Endothelial cell of umbilical vein (primary cell): ENCODE results near the gene CDC26. TPM values are rescaled to one million over a fixed set of nuclear protein-coding genes. Genes with fewer than 3 reads are reported as not detected.

Experiments
- BruUV-seq: library from RNA; stranded (reverse); fragments of 400-500 nt; replicated peaks from 2 replicates; lab custom pipeline; 2021; lab: Mats Ljungman, UMichigan
- CTCF ChIA-PET: fragments of 300-600, 350-600 bp; sonication (Branson Sonifier 250); formaldehyde crosslinking; loops from one replicate; lab custom pipeline; 2021; ENCODE audit warnings: antibody characterized with exemption, inconsistent platforms; lab: Charles Lee
- POLR2A ChIA-PET: fragments of 300-600, 350-600 bp; sonication (Branson Sonifier 250); formaldehyde crosslinking; loops from one replicate; lab custom pipeline; 2021; ENCODE audit warnings: antibody characterized with exemption, inconsistent platforms; lab: Charles Lee
- DNase-seq: peaks from one replicate; pipeline ENCODE4 v3.0.0-alpha.2; 2011; ENCODE audit warnings: low read depth, low spot score
- FAIRE-seq: peaks from 2 replicates; lab custom pipeline; 2011; peaks lifted over from hg19 to GRCh38; lab: Jason Lieb, UNC
- H2AFZ ChIP-seq: 2 replicates; pipeline ENCODE4 v1.6.0; 2012; ENCODE audit warnings: low read depth, low read length, control low read depth, inconsistent platforms
- H3K27ac ChIP-seq: 2 replicates; pipeline ENCODE4 v1.5.1; 2011; ENCODE audit warnings: low read depth, mild to moderate bottlenecking, control low read depth, low read length, moderate library complexity; ENCODE audit not compliant: insufficient read depth
- H3K27me3 ChIP-seq, 2 experiments: 2 replicates each; pipeline versions ENCODE4 v1.6.0 to v1.6.1; 2011; ENCODE audit warnings: low read length in 2 of 2, mixed read lengths in 1 of 2; ENCODE audit not compliant: control insufficient read depth in 2 of 2, insufficient read depth in 2 of 2
- H3K36me3 ChIP-seq, 2 experiments: 2 replicates in 1 of 2; 3 replicates in 1 of 2; pipeline ENCODE4 v1.5.1; 2011; ENCODE audit warnings: low read length in 2 of 2, mild to moderate bottlenecking in 1 of 2, moderate library complexity in 1 of 2; ENCODE audit not compliant: control insufficient read depth in 2 of 2, insufficient read depth in 2 of 2; ENCODE audit errors: extremely low read depth in 1 of 2
- H3K4me1 ChIP-seq: 3 replicates; pipeline ENCODE4 v1.5.1; 2011; ENCODE audit warnings: mild to moderate bottlenecking, low read length; ENCODE audit not compliant: control insufficient read depth, insufficient read depth; ENCODE audit errors: extremely low read depth
- H3K4me2 ChIP-seq: 2 replicates; pipeline ENCODE4 v1.6.1; 2011; ENCODE audit warnings: low read length, control low read depth, mixed read lengths; ENCODE audit not compliant: insufficient read depth
- H3K4me3 ChIP-seq, 3 experiments: fragments of 200-600 bp in 1 of 3; sonication (generic), shearing (Covaris generic) in 1 of 3; replicated peaks in 1 of 3; 2 replicates each; pipeline ENCODE4 v1.5.1; 2011 to 2016; ENCODE audit warnings: control low read depth in 3 of 3, low read length in 3 of 3, mild to moderate bottlenecking in 2 of 3, inconsistent platforms in 1 of 3, low read depth in 1 of 3, moderate library complexity in 1 of 3; ENCODE audit not compliant: insufficient read depth in 1 of 3
- H3K79me2 ChIP-seq: 2 replicates; pipeline ENCODE4 v1.6.0; 2012; ENCODE audit warnings: low read length, inconsistent platforms; ENCODE audit not compliant: control insufficient read depth, insufficient read depth
- H3K9ac ChIP-seq: replicated peaks from 2 replicates; pipeline ENCODE3; 2011; ENCODE audit warnings: low read length, control low read depth; ENCODE audit not compliant: insufficient read depth; ENCODE audit errors: extremely low read depth
- H3K9me1 ChIP-seq: replicated peaks from 3 replicates; pipeline ENCODE4 v1.6.0; 2011; ENCODE audit warnings: mild to moderate bottlenecking, low read length; ENCODE audit not compliant: control insufficient read depth, insufficient read depth; ENCODE audit errors: extremely low read depth
- H3K9me3 ChIP-seq: replicated peaks from 2 replicates; pipeline ENCODE4 v1.5.1; 2012; ENCODE audit warnings: low read length, inconsistent platforms; ENCODE audit not compliant: control insufficient read depth, insufficient read depth
- H4K20me1 ChIP-seq: replicated peaks from 2 replicates; pipeline ENCODE3; 2011; ENCODE audit warnings: mild to moderate bottlenecking, low read length; ENCODE audit not compliant: control insufficient read depth, insufficient read depth; ENCODE audit errors: extremely low read depth
- CTCF ChIP-seq, 2 donors: IDR thresholded peaks; 1 replicate in 1 of 2; 2 replicates in 1 of 2; pipeline ENCODE4 v1.5.1; 2011; ENCODE audit warnings: low read length in 2 of 2, mild to moderate bottlenecking in 2 of 2, moderate library complexity in 2 of 2, control low read depth in 1 of 2, inconsistent platforms in 1 of 2, low read depth in 1 of 2; ENCODE audit not compliant: insufficient read depth in 1 of 2; ENCODE audit errors: extremely low read depth in 1 of 2
- EZH2 ChIP-seq: IDR thresholded peaks from 2 replicates; pipeline ENCODE4 v1.6.1; 2012; ENCODE audit warnings: borderline replicate concordance, low read depth, mild to moderate bottlenecking, moderate library complexity, low read length, inconsistent platforms; ENCODE audit not compliant: severe bottlenecking
- JUN ChIP-seq: IDR thresholded peaks from 2 replicates; pipeline ENCODE4 v1.6.1; 2011; ENCODE audit warnings: borderline replicate concordance, low read depth; ENCODE audit not compliant: insufficient read length, insufficient read depth
- POLR2A ChIP-seq: IDR thresholded peaks from 2 replicates; pipeline ENCODE4 v1.6.1; 2012; ENCODE audit warnings: low read depth, mild to moderate bottlenecking, control low read depth, low read length
- POLR2AphosphoS5 ChIP-seq: IDR thresholded peaks from 2 replicates; pipeline ENCODE4 v1.6.1; 2012; ENCODE audit warnings: low read depth, mild to moderate bottlenecking, control low read depth, low read length, moderate library complexity; ENCODE audit not compliant: insufficient read depth
- dilution Hi-C: fragments of 300-500 bp; cut with MboI; formaldehyde crosslinking; loops from one replicate; pipeline ENCODE4 v1.15.0; 2019; ENCODE audit warnings: low sequenced_read_pairs; ENCODE audit not compliant: extremely low pct_ligation_motif_present
- intact Hi-C: fragments of 100-400 bp; cut with micrococcal nuclease; formaldehyde crosslinking; loops from one replicate; pipeline ENCODE4 v1.10.0; 2022
- polyA plus RNA-seq, 4 experiments: library from polyadenylated mRNA; depleted of rRNA in 3 of 4; stranded (reverse) in 3 of 4; unstranded in 1 of 4; fragments of >200 nt; gene quantifications; 2 replicates each; pipeline versions ENCODE4 v1.2.1 to v1.2.3, GENCODE V29; 2011 to 2012; ENCODE audit warnings: missing spikeins in 1 of 4
- total RNA-seq: library from RNA; stranded (reverse); gene quantifications from 2 replicates; pipeline ENCODE4 v1.2.3, GENCODE V29; 2021
- TF ChIP-seq, protein P1 (sequence below): IDR thresholded peaks from 2 replicates; pipeline ENCODE4 v1.6.1; 2011; ENCODE audit not compliant: insufficient read depth, insufficient read length

Gene CDC26
- total and polyA plus RNA-seq, 2 donors (not counting 3 experiments of a cell fraction or from before 2014, with no cell fraction given): 25.7 to 36.9 TPM

- Histone ChIP-seq H4K20me1 (no peaks in the 10 kb centered on the region), H3K9me1 (no peaks in the 10 kb centered on the region), H3K79me2 (peaks cover 34% of the 10 kb centered on the region), H3K9me3 (no peaks in the 10 kb centered on the region), H2AFZ (no peak overlapping the region), H3K4me1 (peaks cover 21% of the 10 kb centered on the region), H3K27ac (no peak overlapping the region), H3K4me3 (no peak overlapping the region), H3K9ac (no peak overlapping the region), H3K4me2 (no peak overlapping the region), H3K36me3 (no peaks in the 10 kb centered on the region), H3K27me3 (no peaks in the 10 kb centered on the region)
- ChIA-PET CTCF (no interaction called here), POLR2A (no interaction called here)
- no TSS peak for BruUV-seq
- TF ChIP-seq, protein P1, sequence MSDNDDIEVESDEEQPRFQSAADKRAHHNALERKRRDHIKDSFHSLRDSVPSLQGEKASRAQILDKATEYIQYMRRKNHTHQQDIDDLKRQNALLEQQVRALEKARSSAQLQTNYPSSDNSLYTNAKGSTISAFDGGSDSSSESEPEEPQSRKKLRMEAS: no peak
- no peak for TF ChIP-seq JUN
- TF ChIP-seq CTCF (IDR thresholded peaks at IDR 0.05; ENCODE audit: extremely low read depth in 1 of 2, insufficient read depth in 1 of 2, low read depth in 1 of 2, low read length in 2 of 2): no peak
- no peak for TF ChIP-seq POLR2A
- TF ChIP-seq EZH2: no peak
- no peak for TF ChIP-seq POLR2AphosphoS5
- intact Hi-C loops: no loop called here
- dilution Hi-C loops: no loop called here
- FAIRE-seq (no peak), DNase-seq (no peak)
Measured at GRCh38 chr9:113223963-113224362, 51.4 kb downstream of the CDC26 start.
